HCT116 (cell line): ENCODE measurements around the gene CDCA3. TPM values are rescaled to one million over a fixed set of nuclear protein-coding genes. Genes with fewer than 3 reads are reported as not detected.
A peak's percentile ranks its signal among the peaks of the same experiment; 100 is the strongest.

Experiments
- ATAC-seq: fragments of 200-7000 bp; cut with Tn5 transposase; 2 replicates; pipeline ENCODE4 v1.9.1; 2020; ENCODE audit warnings: mild to moderate bottlenecking, moderate library complexity
- BruUV-seq: library from RNA; stranded (reverse); fragments of 400-500 nt; replicated peaks from 2 replicates; lab custom pipeline; 2021; lab: Mats Ljungman, UMichigan
- CTCF ChIA-PET: fragments of 300-600 bp; sonication (Branson Sonifier 250); formaldehyde crosslinking; loops from one replicate; lab custom pipeline; 2021; ENCODE audit warnings: antibody characterized with exemption; lab: Charles Lee
- POLR2A ChIA-PET: fragments of 300-600, 350-600 bp; sonication (Branson Sonifier 250); formaldehyde crosslinking; loops from one replicate; lab custom pipeline; 2021; ENCODE audit warnings: antibody characterized with exemption; lab: Charles Lee
- RAD21 ChIA-PET, 2 experiments: fragments of 300-600 bp; sonication (Branson Sonifier 250); formaldehyde crosslinking; loops; one replicate each; lab custom pipeline; 2023; ENCODE audit warnings: low total read pairs in 2 of 2; ENCODE audit not compliant: uncharacterized antibody in 2 of 2, unreplicated experiment in 2 of 2, low non-redundant PET in 1 of 2; lab: Charles Lee
- DNase-seq: peaks from one replicate; pipeline ENCODE4 v3.0.0-alpha.2; 2010; ENCODE audit warnings: low read depth, low spot score
- H2AFZ ChIP-seq: fragments of 200-600 bp; shearing (Covaris generic), sonication (generic); 2 replicates; pipeline ENCODE4 v1.6.1; 2017; ENCODE audit warnings: low read depth, mixed run types, mixed read lengths, antibody characterized with exemption, low read length; ENCODE audit not compliant: poor library complexity, severe bottlenecking
- H3K27ac ChIP-seq: 2 replicates; pipeline ENCODE4 v1.5.1; 2012; ENCODE audit warnings: low read depth, low read length
- H3K27me3 ChIP-seq: fragments of 200-600 bp; sonication (generic); 2 replicates; pipeline ENCODE4 v1.6.1; 2016; ENCODE audit warnings: mixed run types, low read length, mixed read lengths; ENCODE audit not compliant: insufficient read depth
- H3K36me3 ChIP-seq, 2 experiments: fragments of 200-500 bp in 1 of 2; fragments of 200-600 bp in 1 of 2; sonication (Bioruptor generic) in 1 of 2; sonication (generic) in 1 of 2; 2 replicates each; pipeline versions ENCODE4 v1.5.1 to v1.6.1; 2014 to 2016; ENCODE audit warnings: low read length in 2 of 2, inconsistent platforms in 1 of 2, mixed read lengths in 1 of 2, mixed run types in 1 of 2; ENCODE audit not compliant: insufficient read depth in 2 of 2, control insufficient read depth in 1 of 2
- H3K4me1 ChIP-seq, 2 experiments: fragments of 200-600 bp in 1 of 2; sonication (generic) in 1 of 2; 2 replicates each; pipeline versions ENCODE4 v1.5.1 to v1.6.1; 2012 to 2017; ENCODE audit warnings: low read length in 2 of 2, inconsistent platforms in 1 of 2, mild to moderate bottlenecking in 1 of 2, mixed read lengths in 1 of 2, mixed run types in 1 of 2, moderate library complexity in 1 of 2; ENCODE audit not compliant: insufficient read depth in 2 of 2, control insufficient read depth in 1 of 2
- H3K4me2 ChIP-seq: fragments of 200-600 bp; sonication (generic); 2 replicates; pipeline ENCODE4 v1.6.1; 2017; ENCODE audit warnings: mixed run types, low read length, mixed read lengths
- H3K4me3 ChIP-seq, 2 experiments: fragments of 200-600 bp in 1 of 2; sonication (generic) in 1 of 2; replicated peaks in 1 of 2; 2 replicates each; pipeline ENCODE4 v1.5.1; 2011 to 2016; ENCODE audit warnings: low read length in 2 of 2, control low read depth in 1 of 2, low read depth in 1 of 2, mild to moderate bottlenecking in 1 of 2, mixed read lengths in 1 of 2, mixed run types in 1 of 2
- H3K79me2 ChIP-seq: fragments of 200-600 bp; sonication (generic); 2 replicates; pipeline ENCODE4 v1.6.1; 2017; ENCODE audit warnings: mild to moderate bottlenecking, mixed run types, low read length, moderate library complexity, mixed read lengths; ENCODE audit not compliant: insufficient read depth
- H3K9ac ChIP-seq: fragments of 200-600 bp; sonication (generic); 2 replicates; pipeline ENCODE4 v1.6.1; 2016; ENCODE audit warnings: low read length, mixed read lengths
- H3K9me2 ChIP-seq: fragments of 200-600 bp; sonication (generic), shearing (Covaris generic); 2 replicates; pipeline ENCODE4 v1.6.1; 2017; ENCODE audit warnings: mixed run types, mild to moderate bottlenecking, moderate library complexity; ENCODE audit not compliant: insufficient read depth
- H3K9me3 ChIP-seq, 2 experiments: fragments of 200-500 bp in 1 of 2; fragments of 200-600 bp in 1 of 2; sonication (Bioruptor generic) in 1 of 2; sonication (generic) in 1 of 2; 2 replicates each; pipeline ENCODE4 v1.6.1; 2014 to 2017; ENCODE audit warnings: low read length in 2 of 2, mixed read lengths in 2 of 2, inconsistent platforms in 1 of 2, low read depth in 1 of 2, mild to moderate bottlenecking in 1 of 2, mixed run types in 1 of 2, moderate library complexity in 1 of 2; ENCODE audit not compliant: control insufficient read depth in 1 of 2, insufficient read depth in 1 of 2
- H4K20me1 ChIP-seq: fragments of 200-600 bp; sonication (generic), shearing (Covaris generic); 2 replicates; pipeline ENCODE4 v1.6.1; 2017; ENCODE audit warnings: mixed run types, mild to moderate bottlenecking, moderate library complexity; ENCODE audit not compliant: insufficient read depth
- CBX3 ChIP-seq: IDR thresholded peaks from 2 replicates; pipeline ENCODE4 v1.6.1; 2012; ENCODE audit warnings: low read depth
- CEBPB ChIP-seq: IDR thresholded peaks from 2 replicates; pipeline ENCODE4 v1.6.1; 2012; ENCODE audit warnings: low read depth
- EGR1 ChIP-seq: IDR thresholded peaks from 2 replicates; pipeline ENCODE4 v1.6.1; 2012; ENCODE audit warnings: low read depth
- ELF1 ChIP-seq: IDR thresholded peaks from 2 replicates; pipeline ENCODE4 v1.6.1; 2012; ENCODE audit warnings: low read depth, borderline replicate concordance
- EZH2 ChIP-seq: fragments of 200-600 bp; sonication (generic); IDR thresholded peaks from 2 replicates; pipeline ENCODE4 v1.6.1; 2017; ENCODE audit warnings: antibody characterized with exemption, mixed run types
- EZH2phosphoT487 ChIP-seq: fragments of 200-600 bp; IDR thresholded peaks from 2 replicates; pipeline ENCODE4 v1.6.1; 2018; ENCODE audit warnings: antibody characterized with exemption, borderline replicate concordance
- JUND ChIP-seq: IDR thresholded peaks from 2 replicates; pipeline ENCODE4 v1.6.1; 2012
- POLR2A ChIP-seq: IDR thresholded peaks from 2 replicates; pipeline ENCODE4 v1.7.0; 2011; ENCODE audit warnings: borderline replicate concordance; ENCODE audit not compliant: insufficient read depth, insufficient read length; ENCODE audit errors: extremely low read depth
- POLR2AphosphoS5 ChIP-seq: IDR thresholded peaks from 2 replicates; pipeline ENCODE4 v1.6.1; 2011; ENCODE audit warnings: mild to moderate bottlenecking, low read depth, low read length, moderate library complexity
- RAD21 ChIP-seq: IDR thresholded peaks from 2 replicates; pipeline ENCODE4 v1.6.1; 2012; ENCODE audit warnings: low read depth, mild to moderate bottlenecking
- SIN3A ChIP-seq: IDR thresholded peaks from 2 replicates; pipeline ENCODE4 v1.6.1; 2012; ENCODE audit warnings: low read depth
- SP1 ChIP-seq: IDR thresholded peaks from 2 replicates; pipeline ENCODE4 v1.6.1; 2012; ENCODE audit warnings: low read depth
- SRF ChIP-seq: IDR thresholded peaks from 2 replicates; pipeline ENCODE4 v1.6.1; 2012; ENCODE audit warnings: low read depth
- TCF7L2 ChIP-seq: IDR thresholded peaks from 2 replicates; pipeline ENCODE4 v1.7.0; 2011; ENCODE audit warnings: borderline replicate concordance, inconsistent platforms; ENCODE audit not compliant: insufficient read depth, insufficient read length; ENCODE audit errors: extremely low read depth
- YY1 ChIP-seq: IDR thresholded peaks from 2 replicates; pipeline ENCODE4 v1.6.1; 2011; ENCODE audit warnings: low read length, low read depth, moderate library complexity, mild to moderate bottlenecking; ENCODE audit not compliant: insufficient replicate concordance; ENCODE audit errors: extremely low read depth
- ZFX ChIP-seq: fragments of 450-650 bp; IDR thresholded peaks from 2 replicates; pipeline ENCODE4 v1.6.1; 2017
- ZNF274 ChIP-seq: fragments of 200-500 bp; sonication (Bioruptor generic); IDR thresholded peaks from 2 replicates; pipeline ENCODE4 v1.6.1; 2014; ENCODE audit warnings: mild to moderate bottlenecking, low read depth, low read length, inconsistent platforms
- intact Hi-C: fragments of 100-400 bp; cut with micrococcal nuclease; formaldehyde crosslinking; loops from 2 replicates; pipeline ENCODE4 v1.10.0; 2022
- total RNA-seq: library from RNA; stranded (reverse); gene quantifications from one replicate; pipeline ENCODE4 v1.2.1, GENCODE V29; 2021; ENCODE audit not compliant: unreplicated experiment
- TF ChIP-seq, protein P1 (sequence below): IDR thresholded peaks from 2 replicates; pipeline ENCODE4 v1.6.1; 2012; ENCODE audit warnings: low read depth
- TF ChIP-seq, protein P2 (sequence below): IDR thresholded peaks from 2 replicates; pipeline ENCODE4 v1.6.1; 2012
- TF ChIP-seq, protein P3 (sequence below), 3 experiments: fragments of 200-600 bp in 1 of 3; sonication (generic) in 1 of 3; IDR thresholded peaks in 2 of 3; conservative IDR thresholded peaks in 1 of 3; 2 replicates each; pipeline ENCODE4 v1.5.1; 2012 to 2017; ENCODE audit warnings: low read depth in 2 of 3, low read length in 2 of 3, antibody characterized with exemption in 1 of 3, borderline replicate concordance in 1 of 3, control low read depth in 1 of 3, mild to moderate bottlenecking in 1 of 3, mixed read lengths in 1 of 3, mixed run types in 1 of 3, moderate library complexity in 1 of 3; ENCODE audit not compliant: insufficient read depth in 1 of 3
- TF ChIP-seq, protein P4 (sequence below): IDR thresholded peaks from 2 replicates; pipeline ENCODE4 v1.6.1; 2012

The CDCA3 gene
- total RNA-seq, 1 experiment from 2014 or later = 63.0 TPM

DNA sequence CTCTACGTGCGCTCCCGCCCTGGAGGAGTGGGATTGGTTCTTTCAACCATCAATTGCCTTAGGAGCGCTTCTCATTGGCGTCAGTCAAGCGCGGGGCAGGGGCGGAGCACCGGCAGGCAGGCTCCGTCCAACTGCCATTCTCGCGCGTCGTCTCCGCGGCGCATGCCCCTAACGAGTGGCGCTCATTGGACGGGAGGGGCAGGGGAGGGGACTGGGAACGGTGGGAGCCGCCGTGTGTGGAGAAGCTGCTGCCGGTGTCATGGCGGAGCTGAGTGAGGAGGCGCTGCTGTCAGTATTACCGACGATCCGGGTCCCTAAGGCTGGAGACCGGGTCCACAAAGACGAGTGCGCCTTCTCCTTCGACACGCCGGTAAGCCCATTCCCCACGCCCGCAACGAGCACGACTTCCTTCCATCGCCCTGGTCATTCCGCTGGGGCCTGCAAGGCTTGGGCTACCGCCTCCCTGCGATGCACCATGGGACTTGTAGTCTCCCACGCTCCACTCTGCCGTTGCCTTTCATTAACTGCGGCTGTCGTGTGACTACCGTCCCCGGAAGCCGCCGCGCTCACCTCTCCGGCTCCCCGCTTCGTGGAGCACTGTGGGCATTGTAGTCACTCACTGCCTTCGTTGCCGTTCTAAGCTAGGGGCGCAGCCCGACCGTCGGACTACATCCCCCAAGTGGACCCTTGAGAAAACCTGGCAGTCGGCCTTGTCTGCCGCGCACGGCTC lies 1.0 kb upstream of the CDCA3 start, which contains the start of gene USP5:
TSS of gene USP5 (plus strand) at position 230 of the 730 bp plus-strand sequence. CDS start at position 260, 30 bp downstream.
- ChIA-PET CTCF (interaction anchor here (0.6 to 3.4 kb wide), 13 partner anchors 17 to 128 kb away, joined by 3 to 38 read pairs (median 5); partner anchors contain the start of genes COPS7A, MLF2, P3H3 and SPSB2), POLR2A (interaction anchor here (0.6 to 8.9 kb wide), 19 partner anchors 9 to 638 kb away, joined by 3 to 186 read pairs (median 8); partner anchors contain the start of genes C12orf57, COPS7A, GAPDH and GNB3), RAD21 (interaction anchor here in 1 of 2 experiments (1.5 kb wide), 1 partner anchor 21 kb away, joined by 5 read pairs; the partner anchor contains the start of gene SPSB2)
- H3K9ac ChIP-seq = peak within 1 kb of the TSS; percentile 89
- peak within 1 kb of the TSS; percentile 77 for H3K27ac ChIP-seq
- peaks cover 49% of the 10 kb centered on the region for H3K79me2 ChIP-seq
- H3K9me3 ChIP-seq = no peaks in the 10 kb centered on the region
- H3K27me3 ChIP-seq = no peaks in the 10 kb centered on the region
- DNase-seq (peak; percentile 100), ATAC-seq (peak; percentile 81)
- BruUV-seq = TSS peak; percentile 77
- peak within 1 kb of the TSS; percentile 100 for H3K4me2 ChIP-seq
- peak within 1 kb of the TSS; percentile 67 to 94 for H3K4me3 ChIP-seq
- no peaks in the 10 kb centered on the region for H3K9me2 ChIP-seq
- H4K20me1 ChIP-seq = no peaks in the 10 kb centered on the region
- peak within 1 kb of the TSS; percentile 85 for H2AFZ ChIP-seq
- intact Hi-C loops = loop anchor here (5.0 kb wide), 1 partner anchor 245 kb away; the partner anchor contains the start of gene CHD4
- H3K4me1 ChIP-seq = peaks cover 15 to 31% of the 10 kb centered on the region in 2 experiments
- H3K36me3 ChIP-seq = peaks cover 31 to 48% of the 10 kb centered on the region in 2 experiments; a peak in 3 of 4 replicates
- TF ChIP-seq POLR2AphosphoS5 = peak; percentile 77
- no peak for TF ChIP-seq EZH2phosphoT487
- TF ChIP-seq RAD21 = no peak
- TF ChIP-seq ZFX = peak; percentile 97; the same call in 1 of the 2 replicates
- TF ChIP-seq, protein P1, sequence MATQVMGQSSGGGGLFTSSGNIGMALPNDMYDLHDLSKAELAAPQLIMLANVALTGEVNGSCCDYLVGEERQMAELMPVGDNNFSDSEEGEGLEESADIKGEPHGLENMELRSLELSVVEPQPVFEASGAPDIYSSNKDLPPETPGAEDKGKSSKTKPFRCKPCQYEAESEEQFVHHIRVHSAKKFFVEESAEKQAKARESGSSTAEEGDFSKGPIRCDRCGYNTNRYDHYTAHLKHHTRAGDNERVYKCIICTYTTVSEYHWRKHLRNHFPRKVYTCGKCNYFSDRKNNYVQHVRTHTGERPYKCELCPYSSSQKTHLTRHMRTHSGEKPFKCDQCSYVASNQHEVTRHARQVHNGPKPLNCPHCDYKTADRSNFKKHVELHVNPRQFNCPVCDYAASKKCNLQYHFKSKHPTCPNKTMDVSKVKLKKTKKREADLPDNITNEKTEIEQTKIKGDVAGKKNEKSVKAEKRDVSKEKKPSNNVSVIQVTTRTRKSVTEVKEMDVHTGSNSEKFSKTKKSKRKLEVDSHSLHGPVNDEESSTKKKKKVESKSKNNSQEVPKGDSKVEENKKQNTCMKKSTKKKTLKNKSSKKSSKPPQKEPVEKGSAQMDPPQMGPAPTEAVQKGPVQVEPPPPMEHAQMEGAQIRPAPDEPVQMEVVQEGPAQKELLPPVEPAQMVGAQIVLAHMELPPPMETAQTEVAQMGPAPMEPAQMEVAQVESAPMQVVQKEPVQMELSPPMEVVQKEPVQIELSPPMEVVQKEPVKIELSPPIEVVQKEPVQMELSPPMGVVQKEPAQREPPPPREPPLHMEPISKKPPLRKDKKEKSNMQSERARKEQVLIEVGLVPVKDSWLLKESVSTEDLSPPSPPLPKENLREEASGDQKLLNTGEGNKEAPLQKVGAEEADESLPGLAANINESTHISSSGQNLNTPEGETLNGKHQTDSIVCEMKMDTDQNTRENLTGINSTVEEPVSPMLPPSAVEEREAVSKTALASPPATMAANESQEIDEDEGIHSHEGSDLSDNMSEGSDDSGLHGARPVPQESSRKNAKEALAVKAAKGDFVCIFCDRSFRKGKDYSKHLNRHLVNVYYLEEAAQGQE = no peak
- TF ChIP-seq EZH2 = no peak
- TF ChIP-seq POLR2A = no peak
- TF ChIP-seq, protein P2, sequence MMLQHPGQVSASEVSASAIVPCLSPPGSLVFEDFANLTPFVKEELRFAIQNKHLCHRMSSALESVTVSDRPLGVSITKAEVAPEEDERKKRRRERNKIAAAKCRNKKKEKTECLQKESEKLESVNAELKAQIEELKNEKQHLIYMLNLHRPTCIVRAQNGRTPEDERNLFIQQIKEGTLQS = no peak
- no peak for TF ChIP-seq CBX3
- no peak for TF ChIP-seq SP1
- no peak for TF ChIP-seq JUND
- TF ChIP-seq EGR1 = no peak
- TF ChIP-seq SRF = no peak
- TF ChIP-seq CEBPB = no peak
- peak; percentile 81 for TF ChIP-seq YY1
- TF ChIP-seq ELF1 = no peak
- peak; percentile 59 for TF ChIP-seq TCF7L2
- TF ChIP-seq, protein P3, sequence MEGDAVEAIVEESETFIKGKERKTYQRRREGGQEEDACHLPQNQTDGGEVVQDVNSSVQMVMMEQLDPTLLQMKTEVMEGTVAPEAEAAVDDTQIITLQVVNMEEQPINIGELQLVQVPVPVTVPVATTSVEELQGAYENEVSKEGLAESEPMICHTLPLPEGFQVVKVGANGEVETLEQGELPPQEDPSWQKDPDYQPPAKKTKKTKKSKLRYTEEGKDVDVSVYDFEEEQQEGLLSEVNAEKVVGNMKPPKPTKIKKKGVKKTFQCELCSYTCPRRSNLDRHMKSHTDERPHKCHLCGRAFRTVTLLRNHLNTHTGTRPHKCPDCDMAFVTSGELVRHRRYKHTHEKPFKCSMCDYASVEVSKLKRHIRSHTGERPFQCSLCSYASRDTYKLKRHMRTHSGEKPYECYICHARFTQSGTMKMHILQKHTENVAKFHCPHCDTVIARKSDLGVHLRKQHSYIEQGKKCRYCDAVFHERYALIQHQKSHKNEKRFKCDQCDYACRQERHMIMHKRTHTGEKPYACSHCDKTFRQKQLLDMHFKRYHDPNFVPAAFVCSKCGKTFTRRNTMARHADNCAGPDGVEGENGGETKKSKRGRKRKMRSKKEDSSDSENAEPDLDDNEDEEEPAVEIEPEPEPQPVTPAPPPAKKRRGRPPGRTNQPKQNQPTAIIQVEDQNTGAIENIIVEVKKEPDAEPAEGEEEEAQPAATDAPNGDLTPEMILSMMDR (IDR thresholded peaks at IDR 0.05 in 2 of 3, conservative IDR thresholded peaks at IDR 0.05 in 1 of 3; ENCODE audit: borderline replicate concordance in 1 of 3, insufficient read depth in 1 of 3, low read depth in 2 of 3, low read length in 2 of 3) = no peak
- TF ChIP-seq, protein P4, sequence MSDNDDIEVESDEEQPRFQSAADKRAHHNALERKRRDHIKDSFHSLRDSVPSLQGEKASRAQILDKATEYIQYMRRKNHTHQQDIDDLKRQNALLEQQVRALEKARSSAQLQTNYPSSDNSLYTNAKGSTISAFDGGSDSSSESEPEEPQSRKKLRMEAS = no peak
- TF ChIP-seq ZNF274 = no peak
- no peak for TF ChIP-seq SIN3A
